Esophagus muscularis mucosa (tissue), 4 donors: ENCODE results near the gene ZNF689. TPM values are rescaled to one million over a fixed set of nuclear protein-coding genes. Genes with fewer than 3 reads are reported as not detected.

Source experiments
- DNase-seq: peaks from one replicate; pipeline ENCODE4 v3.0.0-alpha.2; 2017; ENCODE audit errors: extremely low spot score
- H3K27ac ChIP-seq, 4 donors: fragments of 200-600 bp; sonication (generic); replicated peaks in 1 of 4; 1 replicate in 3 of 4; 2 replicates in 1 of 4; pipeline ENCODE4 v1.5.1; 2016 to 2019; ENCODE audit warnings: mild to moderate bottlenecking in 1 of 4
- H3K27me3 ChIP-seq, 4 donors: fragments of 200-600 bp; sonication (generic); one replicate each; pipeline versions ENCODE4 v1.5.1 to v1.6.0; 2016 to 2019
- H3K36me3 ChIP-seq, 4 donors: fragments of 200-600 bp; sonication (generic); one replicate each; pipeline ENCODE4 v1.5.1; 2016 to 2019
- H3K4me1 ChIP-seq, 4 donors: fragments of 200-600 bp; sonication (generic); one replicate each; pipeline ENCODE4 v1.5.1; 2016 to 2019
- H3K4me3 ChIP-seq, 4 donors: fragments of 200-600 bp; sonication (generic); 1 replicate in 2 of 4; 2 replicates in 2 of 4; pipeline ENCODE4 v1.5.1; 2016 to 2019; ENCODE audit warnings: mild to moderate bottlenecking in 4 of 4, moderate library complexity in 1 of 4
- H3K9me3 ChIP-seq, 4 donors: fragments of 200-600 bp; sonication (generic); 1 replicate in 3 of 4; 2 replicates in 1 of 4; pipeline ENCODE4 v1.5.1; 2016 to 2019
- EP300 ChIP-seq: sonication (generic); formaldehyde crosslinking; IDR thresholded peaks from one replicate; pipeline ENCODE4 v1.6.1; 2017; ENCODE audit warnings: antibody characterized with exemption
- POLR2A ChIP-seq: fragments of 450-650 bp; IDR thresholded peaks from one replicate; pipeline ENCODE4 v1.6.1; 2017; ENCODE audit warnings: antibody characterized with exemption, moderate library complexity, mild to moderate bottlenecking, low read depth
- POLR2AphosphoS5 ChIP-seq, 2 donors: sonication (generic); formaldehyde crosslinking; IDR thresholded peaks; one replicate each; pipeline ENCODE4 v1.6.1; 2017; ENCODE audit warnings: antibody characterized with exemption in 2 of 2
- WGBS: methylation state at CpG from one replicate; pipeline ENCODE4 v1.1.5; 2018; 5-methylcytosine and 5-hydroxymethylcytosine counted together
- intact Hi-C: fragments of 100-400 bp; cut with DNase I; formaldehyde crosslinking; loops from one replicate; pipeline ENCODE4 v1.15.1; 2023
- total RNA-seq, 4 donors: library from RNA; depleted of rRNA; stranded (reverse); fragments of >200 nt; gene quantifications; one replicate each; pipeline versions ENCODE4 v1.1.0 to v1.2.1, GENCODE V29; 2016
- TF ChIP-seq, protein P1 (sequence below), 3 experiments: fragments of 200-600 bp in 2 of 3; fragments of 450-650 bp in 1 of 3; sonication (generic) in 2 of 3; IDR thresholded peaks; one replicate each; pipeline ENCODE4 v1.5.1; 2017 to 2019; ENCODE audit warnings: antibody characterized with exemption in 3 of 3, mild to moderate bottlenecking in 2 of 3, moderate library complexity in 1 of 3

Gene ZNF689
- total RNA-seq, 4 donors from 2014 or later: 9.1 to 14.5 (median 13.9) TPM

DNA sequence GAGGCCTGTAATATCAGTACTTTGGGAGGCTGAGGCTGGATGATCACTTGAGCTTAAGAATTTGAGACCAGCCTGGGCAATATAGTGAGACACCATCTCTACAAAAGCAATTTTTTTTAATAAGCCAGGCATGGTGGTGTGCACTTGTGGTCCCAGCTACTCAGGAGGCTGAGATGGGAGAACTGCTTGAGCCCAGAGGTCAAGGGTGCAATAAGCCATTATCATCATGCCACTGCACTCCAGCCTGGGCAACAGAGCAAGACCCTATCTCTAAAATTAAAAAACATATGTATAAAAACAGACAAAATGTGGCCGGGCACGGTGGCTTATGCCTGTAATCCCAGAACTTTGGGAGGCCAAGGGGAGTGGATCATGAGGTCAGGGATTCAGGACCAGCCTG is 21.5 kb downstream of the ZNF689 start:
- DNase-seq: no peak
- 92% methylated on average over 2 of the region's 2 CpGs for WGBS
- intact Hi-C loops: no loop called here
- H3K4me3 ChIP-seq: no peak overlapping the region
- peaks cover 15 to 29% (median 23%) of the 10 kb centered on the region in 4 donors for H3K4me1 ChIP-seq
- H3K27ac ChIP-seq: no peak overlapping the region
- H3K27me3 ChIP-seq: no peaks in the 10 kb centered on the region
- TF ChIP-seq POLR2A (no peak), POLR2AphosphoS5 (IDR thresholded peaks at IDR 0.05) (no peak), EP300 (no peak)
- TF ChIP-seq, protein P1, sequence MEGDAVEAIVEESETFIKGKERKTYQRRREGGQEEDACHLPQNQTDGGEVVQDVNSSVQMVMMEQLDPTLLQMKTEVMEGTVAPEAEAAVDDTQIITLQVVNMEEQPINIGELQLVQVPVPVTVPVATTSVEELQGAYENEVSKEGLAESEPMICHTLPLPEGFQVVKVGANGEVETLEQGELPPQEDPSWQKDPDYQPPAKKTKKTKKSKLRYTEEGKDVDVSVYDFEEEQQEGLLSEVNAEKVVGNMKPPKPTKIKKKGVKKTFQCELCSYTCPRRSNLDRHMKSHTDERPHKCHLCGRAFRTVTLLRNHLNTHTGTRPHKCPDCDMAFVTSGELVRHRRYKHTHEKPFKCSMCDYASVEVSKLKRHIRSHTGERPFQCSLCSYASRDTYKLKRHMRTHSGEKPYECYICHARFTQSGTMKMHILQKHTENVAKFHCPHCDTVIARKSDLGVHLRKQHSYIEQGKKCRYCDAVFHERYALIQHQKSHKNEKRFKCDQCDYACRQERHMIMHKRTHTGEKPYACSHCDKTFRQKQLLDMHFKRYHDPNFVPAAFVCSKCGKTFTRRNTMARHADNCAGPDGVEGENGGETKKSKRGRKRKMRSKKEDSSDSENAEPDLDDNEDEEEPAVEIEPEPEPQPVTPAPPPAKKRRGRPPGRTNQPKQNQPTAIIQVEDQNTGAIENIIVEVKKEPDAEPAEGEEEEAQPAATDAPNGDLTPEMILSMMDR (IDR thresholded peaks at IDR 0.05): no peak
- H3K36me3 ChIP-seq: peaks cover 0 to 6% (median 3%) of the 10 kb centered on the region in 4 donors
- no peaks in the 10 kb centered on the region for H3K9me3 ChIP-seq

DNA sequence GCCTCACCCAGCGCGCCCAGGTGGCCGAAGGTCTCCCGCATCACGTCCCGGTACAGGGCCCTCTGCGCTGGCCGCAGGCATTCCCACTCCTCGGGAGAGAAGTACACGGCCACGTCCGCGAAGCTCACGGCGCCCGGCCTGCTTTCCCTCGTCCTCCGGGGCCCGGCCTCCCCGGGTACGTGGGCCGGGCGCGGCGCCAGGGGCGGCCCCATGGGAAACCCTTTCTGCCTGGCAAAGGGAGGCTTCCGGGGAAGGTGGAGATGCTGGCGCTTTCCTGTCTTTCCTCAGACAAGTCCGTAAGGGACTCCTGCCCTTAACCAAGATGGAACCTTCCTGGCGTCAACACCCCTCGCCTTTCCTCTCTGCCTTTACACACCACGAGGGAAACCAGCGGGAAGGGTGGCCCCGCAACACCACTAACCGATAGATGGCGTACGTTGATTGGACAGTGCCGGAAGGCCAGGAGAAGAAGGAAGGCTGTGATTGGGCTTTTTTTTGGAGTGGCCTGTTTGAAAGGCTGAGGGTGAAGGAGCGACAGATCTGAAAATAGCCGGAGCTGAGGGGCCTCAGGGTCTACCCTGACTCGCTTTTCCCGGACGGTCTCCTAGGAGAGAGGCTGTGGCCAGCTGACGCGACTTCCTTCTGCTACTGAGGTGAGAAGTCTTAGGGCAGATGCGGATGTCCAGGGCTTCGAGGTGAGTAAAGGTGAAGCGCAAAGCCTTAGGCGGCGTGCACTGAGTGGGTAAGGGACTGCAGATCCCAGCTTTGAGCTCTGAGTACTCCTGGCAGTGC is 24.6 kb downstream of the ZNF689 start, which contains the start of gene ZNF785:
Gene ZNF785 (minus strand): TSS at position 298 of the 792 bp plus-strand sequence. CDS start 86 bp downstream, at position 212.
- Histone ChIP-seq H3K36me3 (peaks cover 18 to 36% (median 31%) of the 10 kb centered on the region in 4 donors), H3K9me3 (no peaks in the 10 kb centered on the region), H3K4me3 (peak within 1 kb of the TSS; percentile 69 to 90 (median 84)), H3K27me3 (no peaks in the 10 kb centered on the region), H3K4me1 (peaks cover 15 to 60% (median 41%) of the 10 kb centered on the region in 4 donors), H3K27ac (peak within 1 kb of the TSS; percentile 91 to 97 (median 96))
- intact Hi-C loops: no loop called here
- WGBS: under 1% methylated on average over 34 of the region's 50 CpGs
- peak; percentile 99 for DNase-seq
- TF ChIP-seq EP300: no peak
- TF ChIP-seq, protein P1 (IDR thresholded peaks at IDR 0.05): peak; percentile 17 to 40 (median 32)
- TF ChIP-seq POLR2A: no peak
- TF ChIP-seq POLR2AphosphoS5 (IDR thresholded peaks at IDR 0.05): peak; percentile 82 to 94

DNA sequence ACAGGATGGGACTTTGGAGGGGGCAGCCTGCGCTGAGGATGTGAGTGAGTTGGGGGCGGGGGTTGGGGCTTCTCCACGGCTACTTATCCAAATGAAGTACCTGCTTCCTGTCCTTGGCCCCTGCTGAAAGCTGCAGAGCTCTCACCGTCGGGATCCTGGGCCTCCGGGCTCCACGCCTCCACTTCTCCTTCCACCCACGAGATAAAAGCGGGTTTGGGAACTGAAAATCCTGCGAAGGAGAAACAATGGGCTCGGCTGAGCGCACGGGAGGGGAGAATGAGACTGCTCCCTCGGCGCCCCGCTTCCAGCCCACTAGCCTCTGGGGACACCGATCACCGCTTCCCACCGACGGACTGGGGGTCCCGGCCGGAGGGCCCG is 25.2 kb downstream of the ZNF689 start:
- intact Hi-C loops: no loop called here
- H3K36me3 ChIP-seq: peaks cover 18 to 39% (median 33%) of the 10 kb centered on the region in 4 donors
- H3K27ac ChIP-seq: peak overlapping the region; percentile 91 to 97 (median 96)
- WGBS: under 1% methylated on average over 21 of the region's 23 CpGs
- no peak for DNase-seq
- no peak for TF ChIP-seq POLR2A
- no peak for TF ChIP-seq POLR2AphosphoS5 (IDR thresholded peaks at IDR 0.05)
- no peak for TF ChIP-seq EP300
- TF ChIP-seq, protein P1 (IDR thresholded peaks at IDR 0.05): no peak
- peaks cover 15 to 64% (median 41%) of the 10 kb centered on the region in 4 donors for H3K4me1 ChIP-seq
- no peaks in the 10 kb centered on the region for H3K9me3 ChIP-seq
- no peaks in the 10 kb centered on the region for H3K27me3 ChIP-seq
- H3K4me3 ChIP-seq: peak overlapping the region; percentile 69 to 90 (median 84)

DNA sequence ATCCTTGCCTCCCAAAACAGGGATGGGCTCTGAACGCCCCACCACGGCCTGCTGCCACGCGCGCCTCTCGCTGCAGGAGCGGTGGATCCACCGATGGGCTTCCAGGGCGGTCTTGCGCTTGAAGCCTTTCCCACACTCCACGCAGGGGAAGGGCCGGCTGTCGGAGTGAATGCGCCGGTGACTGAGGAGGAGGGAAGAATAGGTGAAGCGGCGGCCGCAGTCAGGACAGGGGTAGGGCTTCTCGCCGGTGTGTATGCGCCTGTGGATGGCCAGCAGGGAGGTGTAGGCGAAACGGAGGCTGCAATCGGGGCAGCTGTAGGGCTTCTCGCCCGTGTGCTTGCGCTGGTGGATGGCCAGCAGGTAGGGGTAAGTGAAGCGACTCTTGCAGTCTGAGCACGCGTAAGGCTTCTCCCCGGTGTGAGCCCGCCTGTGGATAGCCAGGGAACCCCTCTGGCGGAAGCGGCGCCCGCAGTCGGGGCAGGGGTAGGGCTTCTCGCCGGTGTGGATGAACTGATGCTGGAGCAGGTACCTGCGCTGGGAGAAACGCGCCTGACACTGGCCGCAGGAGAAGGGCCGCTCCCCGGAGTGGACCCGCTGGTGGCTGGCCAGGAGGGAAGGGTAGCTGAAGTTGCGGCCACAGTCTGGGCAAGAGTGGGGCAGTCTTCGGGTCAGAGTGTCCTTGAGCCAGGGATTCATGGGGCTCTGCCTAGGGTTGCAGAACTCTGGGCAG is 27.4 kb downstream of the ZNF689 start:
- Histone ChIP-seq H3K36me3 (peaks cover 18 to 62% (median 49%) of the 10 kb centered on the region in 4 donors), H3K9me3 (no peaks in the 10 kb centered on the region), H3K4me3 (no peak overlapping the region), H3K4me1 (peaks cover 15 to 64% (median 41%) of the 10 kb centered on the region in 4 donors), H3K27ac (no peak overlapping the region), H3K27me3 (no peaks in the 10 kb centered on the region)
- 95% methylated on average over 46 of the region's 48 CpGs for WGBS
- no peak for DNase-seq
- intact Hi-C loops: no loop called here
- TF ChIP-seq EP300 (no peak), POLR2A (no peak), POLR2AphosphoS5 (IDR thresholded peaks at IDR 0.05) (no peak)
- TF ChIP-seq, protein P1 (IDR thresholded peaks at IDR 0.05): no peak
